Measurements from ENCODE around the gene CYP3A7.
"Not testable (repeated sequence)": the region's sequence is repeated elsewhere in the genome, so short reads cannot be mapped to it uniquely, and the experiment has no call there.

Gene CYP3A7

GRCh38 chr7:99698867-99699730, 35.9 kb downstream of the CYP3A7 start:
- not testable (repeated sequence) for DNase-seq

DNA sequence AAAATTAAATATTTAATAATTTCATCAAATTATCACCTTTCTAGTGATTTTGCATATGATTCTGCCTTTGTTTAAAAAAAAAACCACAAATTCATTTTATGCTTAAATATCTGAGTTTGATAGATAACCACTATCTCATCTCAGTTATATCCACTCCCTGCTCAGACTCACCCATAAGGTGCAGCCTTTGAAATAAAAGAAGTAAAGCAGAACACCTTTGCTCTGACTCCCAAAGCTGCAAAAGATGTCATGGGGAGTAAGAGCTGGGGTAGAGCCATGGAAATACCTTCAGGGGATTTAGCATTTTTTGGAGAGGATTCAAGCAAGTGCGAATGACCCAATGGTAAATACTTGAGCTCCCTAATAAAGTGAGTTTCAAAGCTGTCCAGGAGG, 40.1 kb downstream of the CYP3A7 start:
- no peak for DNase-seq

GRCh38 chr7:99694201-99694911, 40.6 kb downstream of the CYP3A7 start:
- no peak for DNase-seq

DNA sequence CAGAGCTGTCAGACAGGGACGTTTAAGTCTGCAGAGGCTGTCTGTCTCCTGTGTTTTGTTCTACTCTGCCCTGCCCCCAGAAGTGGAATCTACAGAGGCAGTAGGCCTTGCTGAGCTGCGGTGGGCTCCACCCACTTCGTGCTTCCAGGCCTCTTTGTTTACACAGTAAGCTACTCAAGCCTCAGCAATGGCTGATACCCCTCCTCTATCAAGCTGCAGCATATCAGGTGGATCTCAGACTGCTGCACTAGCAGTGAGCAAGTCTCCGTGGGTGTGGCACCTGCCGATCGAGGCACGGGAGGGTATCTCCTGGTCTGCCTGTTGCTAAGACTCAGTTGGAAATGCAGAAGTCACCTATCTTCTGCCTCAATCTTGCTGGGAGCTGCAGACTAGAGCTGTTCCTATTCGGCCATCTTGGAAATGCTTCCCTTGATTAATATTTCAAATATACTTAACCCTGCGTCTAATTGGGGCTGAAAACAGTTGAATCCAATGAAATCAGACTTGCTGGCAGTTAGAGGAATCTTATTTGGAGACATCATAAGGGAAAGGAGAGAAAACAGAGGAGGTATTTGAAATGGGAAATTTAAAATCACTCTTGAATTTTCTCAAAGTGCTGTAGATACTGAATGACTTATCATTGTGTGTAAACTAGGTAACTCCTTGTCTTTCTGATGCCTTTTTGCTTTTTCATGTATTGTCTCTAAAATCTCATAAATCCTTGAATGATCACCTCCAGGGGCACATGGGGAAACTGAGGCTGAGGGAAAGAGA, 41.4 kb downstream of the CYP3A7 start:
- DNase-seq, result peak in 4 of 6 experiments; percentile 4 to 62 (median 50)

GRCh38 chr7:99693100-99693426, 41.9 kb downstream of the CYP3A7 start:
- no peak for DNase-seq

DNA sequence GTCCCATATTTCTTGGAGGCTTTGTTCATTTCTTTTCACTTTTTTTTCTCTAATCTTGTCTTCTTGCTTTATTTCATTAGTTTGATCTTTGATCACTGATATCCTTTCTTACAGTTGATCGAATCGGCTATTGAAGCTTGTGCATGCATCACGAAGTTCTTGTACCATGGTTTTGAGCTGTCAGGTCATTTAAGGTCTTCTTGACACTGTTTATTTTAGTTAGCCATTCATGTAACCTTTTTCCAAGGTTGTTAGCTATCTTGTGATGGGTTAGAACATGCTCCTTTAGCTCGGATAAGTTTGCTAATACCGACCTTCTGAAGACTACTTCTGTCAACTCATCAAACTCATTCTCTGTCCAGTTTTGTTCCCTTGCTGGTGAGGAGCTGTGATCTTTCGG, 42.4 kb downstream of the CYP3A7 start:
- DNase-seq, result not testable (repeated sequence)

- DNase-seq, result not testable (repeated sequence)
Observed at GRCh38 chr7:99691658-99692057, 43.3 kb downstream of the CYP3A7 start.

GRCh38 chr7:99690918-99691317, 44.1 kb downstream of the CYP3A7 start:
- DNase-seq, result not testable (repeated sequence)

- DNase-seq, result not testable (repeated sequence)
Observed at GRCh38 chr7:99685871-99686608, 49.0 kb downstream of the CYP3A7 start.

- DNase-seq, result no peak
Observed at GRCh38 chr7:99685129-99685758, 49.8 kb downstream of the CYP3A7 start.

DNA sequence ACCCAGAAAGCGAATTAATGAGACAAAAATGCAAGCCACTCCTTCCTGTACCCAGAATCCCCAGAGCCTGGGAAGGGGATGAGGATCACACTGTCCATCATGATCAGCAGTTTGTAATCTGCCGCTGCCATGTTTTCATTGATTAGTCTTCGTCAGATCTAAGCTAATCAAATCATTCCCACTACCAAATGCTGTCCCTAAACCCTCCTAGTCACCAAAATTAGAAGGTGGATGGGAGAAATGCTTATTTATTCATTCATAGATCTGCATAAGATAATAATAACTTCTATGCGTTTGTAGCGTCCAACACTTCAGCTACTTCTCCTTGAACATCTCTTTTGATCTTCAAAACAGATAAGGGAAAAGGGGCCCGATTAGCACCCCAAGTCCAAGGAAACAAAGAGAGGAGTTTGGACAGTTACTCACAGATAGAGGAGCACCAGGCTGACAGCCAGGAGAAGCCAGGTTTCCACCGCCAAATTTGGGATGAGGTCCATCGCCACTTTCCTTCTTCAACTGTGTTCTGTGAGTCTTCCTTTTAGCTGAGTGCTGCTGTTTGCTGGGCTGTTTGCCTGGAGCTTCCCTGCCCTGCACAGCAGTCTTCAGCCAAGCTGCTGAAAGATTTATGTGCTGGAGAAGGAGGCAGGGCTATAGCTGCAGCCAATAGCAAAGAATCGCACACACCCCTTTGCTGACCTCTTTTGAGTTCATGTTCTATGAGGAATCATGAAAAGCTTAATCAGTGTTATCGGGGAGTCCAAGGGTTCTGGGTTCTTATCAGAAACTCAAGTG, 55.4 kb downstream of the CYP3A7 start, which contains the start of gene CYP3A5:
Gene CYP3A5 (minus strand): TSS at position 597 of the 792 bp plus-strand sequence. CDS start 100 bp downstream, at position 497.
- DNase-seq, result no peak

- DNase-seq, result no peak
Observed at GRCh38 chr7:99679032-99679399, 56.0 kb downstream of the CYP3A7 start.

- no peak for DNase-seq
Observed at GRCh38 chr7:99677648-99678045, 57.3 kb downstream of the CYP3A7 start.

DNA sequence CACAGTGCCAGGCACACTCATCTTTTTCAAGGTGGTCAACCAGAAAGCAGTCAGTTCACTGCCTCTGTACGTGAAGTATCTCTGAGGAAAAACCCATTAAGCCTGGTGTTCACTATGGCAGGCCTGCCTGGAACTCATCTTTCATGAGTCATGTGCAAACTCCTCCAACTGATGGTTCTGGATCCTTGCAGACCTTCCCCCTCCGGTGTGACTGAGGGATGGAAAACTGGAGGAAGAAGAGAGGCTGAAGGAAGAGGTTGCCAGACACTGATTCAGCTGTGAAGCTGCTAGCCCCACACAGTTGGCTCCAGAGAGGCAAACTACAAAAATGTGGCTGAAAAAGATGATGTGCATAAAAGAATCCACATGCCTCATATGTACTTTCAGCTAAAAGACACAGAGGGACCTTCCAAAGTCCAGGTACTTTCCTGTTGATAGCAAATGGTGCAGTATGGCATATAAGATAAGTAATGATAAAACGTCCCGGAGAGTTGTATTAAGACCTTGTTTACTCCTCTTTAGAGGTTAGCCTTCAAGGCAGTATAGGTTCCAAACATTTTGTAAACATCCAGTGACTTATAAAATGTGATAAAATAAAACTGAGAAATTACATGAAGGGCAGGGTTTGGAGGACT, 57.9 kb downstream of the CYP3A7 start:
- peak in 2 of 6 experiments; percentile 9 to 19 for DNase-seq

- DNase-seq, result peak in 3 of 6 experiments; percentile 18 to 35 (median 24)
Observed at GRCh38 chr7:99674995-99675742, 59.8 kb downstream of the CYP3A7 start.

GRCh38 chr7:99672573-99672972, 62.4 kb downstream of the CYP3A7 start:
- no peak for DNase-seq

- DNase-seq, result no peak
Observed at GRCh38 chr7:99669782-99670181, 65.2 kb downstream of the CYP3A7 start.

DNA sequence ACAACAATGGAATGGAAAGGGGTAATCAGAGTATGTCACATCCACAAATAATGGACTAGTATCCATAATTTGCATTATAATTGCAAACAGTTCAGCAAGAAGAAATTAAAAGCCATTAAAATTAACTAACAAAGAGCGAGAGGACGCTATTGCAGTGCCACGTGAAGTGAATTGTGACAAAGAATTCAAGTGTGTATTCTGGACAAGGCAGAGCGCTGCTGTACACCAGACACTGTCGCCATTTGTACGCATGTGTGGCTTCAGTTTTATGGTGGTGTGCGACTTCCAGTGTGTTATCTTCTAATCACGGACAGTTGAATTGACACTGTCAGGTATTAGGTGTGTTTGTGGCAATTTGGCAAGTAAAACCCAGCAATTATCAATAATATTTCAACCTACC, 66.5 kb downstream of the CYP3A7 start:
- no peak for DNase-seq

DNA sequence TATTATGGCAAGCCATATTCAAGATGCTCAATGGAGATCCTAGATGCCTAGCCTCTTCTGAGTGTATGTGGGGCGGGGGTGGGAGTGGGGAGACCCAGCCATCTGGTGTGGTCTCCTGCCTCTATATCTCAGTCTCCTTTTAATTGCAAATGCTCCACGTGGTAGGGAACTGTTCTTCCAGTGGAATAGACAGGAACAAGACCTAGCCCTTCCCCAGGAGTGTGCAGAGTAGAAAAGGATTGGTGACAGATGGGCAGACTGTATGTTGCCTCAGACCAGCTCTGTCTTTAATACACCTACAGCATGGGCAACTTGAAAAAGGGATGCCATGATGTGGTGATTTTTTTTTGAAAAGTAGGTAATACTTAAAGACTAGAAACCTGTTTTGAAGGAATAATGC, 67.8 kb downstream of the CYP3A7 start:
- no peak for DNase-seq

DNA sequence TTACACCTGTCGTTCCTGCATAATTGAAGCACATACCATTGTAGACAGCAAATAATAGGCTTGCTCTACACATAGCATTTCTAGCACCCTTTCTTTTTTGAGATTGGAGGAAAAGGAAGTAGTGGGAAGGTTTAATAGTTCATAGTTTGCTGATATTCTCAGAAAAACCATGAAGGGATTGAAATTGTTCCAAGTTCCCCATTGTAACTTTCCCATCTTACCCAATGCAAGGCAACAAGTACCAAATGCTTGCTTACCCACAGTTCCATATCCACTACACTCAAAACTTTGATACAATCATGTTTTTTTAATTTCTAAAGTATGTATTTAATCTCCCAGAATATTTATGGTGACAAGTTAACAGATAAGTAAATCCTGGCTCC, 69.0 kb downstream of the CYP3A7 start:
- no peak for DNase-seq

Data from stimulated activated naive CD4-positive, alpha-beta T cell (primary cell).